ENCODE data around the gene LMO7.
A peak's percentile ranks its signal among the peaks of the same experiment; 100 is the strongest.

The LMO7 gene

DNA sequence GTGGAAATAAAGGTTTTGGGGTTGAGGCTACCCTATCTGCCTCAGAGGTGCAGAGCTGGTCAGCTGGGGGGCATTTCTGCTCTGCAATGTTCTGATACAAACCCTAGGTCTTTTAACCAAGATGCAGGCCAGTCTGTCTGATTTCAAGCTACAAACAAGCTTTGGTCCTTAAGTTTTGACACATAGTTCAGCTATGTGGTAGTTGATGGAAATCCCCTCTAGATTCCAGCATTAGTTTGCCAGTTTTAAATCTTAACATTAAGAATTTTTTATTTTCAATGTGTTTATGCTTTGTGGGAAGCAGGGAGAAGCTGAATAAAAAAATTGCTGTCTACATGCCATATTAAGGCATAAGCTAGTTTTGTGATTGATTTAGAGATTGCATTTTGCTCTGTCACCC is 225.7 kb downstream of the LMO7 start:
- no peak for DNase-seq

DNA sequence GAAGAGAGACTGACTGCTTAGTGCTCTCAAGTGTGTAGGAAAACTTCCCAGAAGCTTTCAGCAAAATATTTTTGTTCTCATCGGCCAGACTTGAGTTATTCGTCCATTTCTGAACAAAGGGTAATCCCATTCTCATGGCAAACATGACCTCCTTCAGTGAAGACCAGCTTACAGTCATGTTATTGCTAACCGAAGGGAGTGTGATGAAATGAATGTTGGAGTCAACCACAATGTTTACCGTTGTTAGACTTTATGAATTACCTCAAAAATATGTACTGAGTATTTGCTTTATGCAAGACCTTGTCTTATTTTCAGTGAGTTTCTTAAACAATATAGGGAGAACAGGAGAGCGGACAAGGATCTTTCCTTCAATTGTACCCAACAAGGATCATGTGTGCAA is 228.6 kb downstream of the LMO7 start:
- DNase-seq: no peak

DNA sequence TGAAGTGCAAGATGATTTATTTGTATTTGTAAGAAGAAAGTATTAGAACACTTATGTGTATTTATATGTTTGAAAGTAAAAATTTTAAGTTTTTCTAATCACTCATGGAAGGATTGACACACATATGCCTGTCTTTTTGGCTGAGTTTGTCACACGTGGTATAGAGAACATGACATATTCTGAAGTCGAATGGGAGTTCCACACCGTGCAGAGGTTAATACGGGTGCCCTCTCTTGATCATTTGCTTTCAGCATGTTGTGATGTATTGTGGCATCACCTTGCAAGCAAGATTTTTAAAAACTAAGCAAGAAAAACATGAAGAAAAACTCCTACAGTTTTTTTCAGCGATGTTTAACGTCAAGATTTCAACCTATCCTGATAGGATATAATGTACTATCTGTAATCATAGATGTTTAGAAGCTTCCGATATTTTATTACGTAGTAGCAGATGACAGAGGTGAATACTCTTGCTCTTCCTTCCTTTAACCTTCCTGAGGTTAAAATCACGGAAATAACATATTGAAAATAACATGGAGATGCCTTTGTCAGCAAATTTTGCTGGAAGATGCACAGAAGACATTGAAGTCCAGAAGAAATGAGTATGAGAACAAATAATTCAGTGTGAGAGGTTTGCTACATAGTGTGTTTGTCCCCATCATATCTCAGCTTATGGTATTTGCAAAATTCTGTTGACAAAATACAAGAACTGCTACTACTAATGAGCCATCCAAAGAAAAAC is 231.4 kb downstream of the LMO7 start:
- DNase-seq: no peak

DNA sequence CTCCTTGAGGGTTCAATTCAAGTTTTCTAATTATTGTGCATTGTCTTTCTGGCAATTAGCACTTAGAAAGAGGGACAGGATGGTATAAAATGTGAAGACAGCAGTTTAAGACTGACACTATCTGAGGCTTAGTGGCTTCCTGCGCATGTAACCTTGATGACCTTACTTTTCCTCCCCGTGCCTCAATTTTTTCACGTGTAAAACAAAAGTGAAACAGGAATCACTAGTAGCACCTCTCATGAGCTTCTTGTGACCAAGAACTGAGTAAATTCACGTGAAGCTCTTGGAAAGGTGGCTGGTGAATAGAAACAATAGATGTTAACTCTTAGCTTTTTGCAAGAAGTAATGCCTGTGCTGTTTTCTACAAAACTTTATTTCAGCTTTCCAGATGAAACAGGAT is 233.9 kb downstream of the LMO7 start:
- no peak for DNase-seq

DNA sequence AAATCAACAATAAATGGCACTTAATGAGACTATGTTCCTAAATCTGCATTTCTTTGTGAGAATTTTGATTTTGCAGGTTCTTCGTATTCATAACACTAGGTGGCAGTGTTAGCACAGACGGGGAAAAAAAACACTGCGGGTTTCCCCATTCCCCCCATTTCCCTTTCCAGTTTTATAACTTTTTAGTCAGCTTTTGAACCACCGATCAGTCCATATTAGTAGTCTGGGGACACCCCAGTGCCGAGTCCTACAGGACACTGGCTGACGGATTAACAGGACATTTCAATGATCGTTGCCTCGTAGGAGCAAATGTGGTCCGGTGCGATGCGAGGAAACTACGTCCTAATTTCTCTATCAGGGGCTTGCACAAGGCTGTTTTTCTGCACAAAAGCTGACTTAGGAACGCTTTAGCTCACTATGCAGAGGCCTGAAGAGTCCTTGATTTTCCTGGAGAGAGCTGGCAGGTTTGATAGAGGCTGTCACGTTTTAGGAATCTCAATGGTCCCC is 234.3 kb downstream of the LMO7 start:
- no peak for DNase-seq

DNA sequence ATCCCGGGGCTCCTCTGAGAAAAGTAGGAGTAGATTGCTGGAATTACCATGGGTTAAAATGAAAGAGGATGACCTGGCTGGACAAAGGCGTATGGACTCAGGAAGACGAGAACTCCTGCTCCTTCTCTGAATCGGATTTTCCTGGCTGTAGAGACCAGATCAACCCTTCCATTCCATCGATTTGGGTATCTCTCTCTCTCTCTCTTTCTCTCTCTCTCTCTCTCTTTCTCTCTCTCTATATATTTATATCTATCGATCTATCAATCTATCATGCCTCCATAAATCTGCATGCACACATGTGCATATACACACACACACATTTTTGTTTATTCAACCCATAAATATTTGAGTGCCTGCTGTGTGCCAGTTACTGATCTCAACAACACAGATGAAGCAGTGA is 234.9 kb downstream of the LMO7 start:
- DNase-seq: no peak

DNA sequence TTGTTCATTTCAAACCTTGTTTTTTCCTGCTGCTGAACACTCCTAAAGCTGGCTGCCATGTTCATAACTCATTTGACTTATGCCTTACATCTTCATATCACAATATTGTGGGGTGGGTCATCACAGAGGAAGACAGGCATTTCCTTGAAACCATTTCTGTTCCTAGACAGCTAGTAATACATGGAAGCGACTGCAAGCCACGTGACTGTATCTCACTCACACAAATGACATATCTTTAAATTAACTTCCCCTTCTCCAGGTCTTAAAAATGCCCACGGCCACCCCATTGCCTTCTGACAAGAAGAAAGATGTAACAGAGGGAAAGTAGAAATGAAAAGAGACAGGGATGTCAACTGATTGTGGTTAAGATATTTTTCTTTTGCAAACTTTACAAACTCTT is 236.8 kb downstream of the LMO7 start:
- DNase-seq: no peak

DNA sequence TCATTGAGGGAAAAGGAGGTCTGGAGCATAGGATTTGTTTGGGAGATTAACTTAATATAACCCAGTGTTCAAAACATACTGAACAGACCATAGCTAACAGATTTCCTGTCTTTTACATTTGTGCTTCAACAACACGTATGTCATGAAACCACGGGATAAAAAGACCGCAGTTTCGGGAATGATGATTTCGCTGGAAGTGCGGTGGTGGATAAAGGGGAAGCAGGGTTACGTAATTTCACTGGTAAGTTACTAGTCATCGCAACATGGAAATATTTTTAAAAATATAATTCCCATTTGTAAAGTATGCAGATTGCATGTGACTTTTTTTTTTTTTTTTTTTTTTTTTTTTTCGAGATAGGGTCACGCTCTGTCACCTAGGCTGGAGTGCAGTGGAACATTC is 237.4 kb downstream of the LMO7 start:
- DNase-seq: no peak

DNA sequence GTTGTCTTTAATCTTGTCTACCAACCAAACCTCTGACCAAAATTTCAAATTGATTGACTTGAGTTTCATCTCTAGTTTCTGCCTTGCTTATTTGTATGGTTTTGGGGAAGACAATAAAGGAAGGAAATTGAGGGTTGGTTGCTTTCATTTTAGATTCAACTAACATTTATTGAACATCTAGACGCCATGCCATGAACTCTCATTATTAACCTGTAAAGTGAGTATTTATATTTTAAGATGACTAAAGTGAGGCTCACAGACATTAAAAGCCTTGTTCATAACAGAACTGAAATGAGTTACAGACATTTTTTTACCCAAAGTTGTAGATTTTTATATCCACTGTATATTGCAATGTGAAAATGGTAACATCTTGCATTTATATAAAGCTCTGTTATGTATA is 239.3 kb downstream of the LMO7 start:
- DNase-seq: no peak

DNA sequence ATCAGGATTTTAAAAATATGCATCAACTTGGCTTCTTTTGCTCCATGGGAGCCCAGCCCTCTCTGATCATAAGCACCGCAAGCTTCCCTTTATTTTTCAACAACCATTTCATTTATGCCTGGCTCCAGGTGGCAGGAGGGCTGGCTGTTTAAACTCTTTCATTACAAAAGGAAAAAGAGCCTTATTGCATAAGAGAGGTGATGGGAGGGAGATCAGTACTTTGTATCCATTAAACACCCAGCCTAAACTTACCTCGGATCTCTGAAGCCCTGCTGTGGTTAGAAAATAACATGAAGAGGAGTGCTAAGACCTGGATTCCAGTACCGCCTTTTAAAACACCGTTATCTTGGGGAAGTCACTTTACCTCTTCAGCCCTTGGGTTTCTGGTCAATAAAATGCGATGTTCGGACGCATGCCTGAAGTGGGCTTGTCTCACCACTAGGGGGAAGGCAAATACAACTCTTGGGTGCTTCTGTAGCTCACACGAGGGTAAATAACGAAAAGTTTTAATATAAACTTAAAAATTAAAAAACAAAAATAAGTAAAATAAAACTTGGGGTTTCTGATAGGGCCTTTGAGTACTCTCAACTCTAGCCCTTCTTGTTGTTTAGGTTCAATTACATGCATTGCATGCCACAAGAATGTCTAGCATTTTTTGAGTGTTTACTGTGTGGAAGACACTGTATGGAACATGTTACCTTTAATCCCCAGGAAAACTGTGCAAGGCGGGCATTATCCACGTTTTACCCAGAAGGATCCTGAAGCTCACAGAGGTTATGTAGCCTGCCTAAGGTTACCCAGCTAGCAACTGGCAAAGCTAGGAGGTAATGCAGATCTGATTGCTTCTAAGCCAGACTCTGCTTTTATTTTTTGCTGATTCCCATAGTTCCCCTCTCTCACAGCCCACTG is 240.3 kb downstream of the LMO7 start:
- DNase-seq: peak; percentile 40

DNA sequence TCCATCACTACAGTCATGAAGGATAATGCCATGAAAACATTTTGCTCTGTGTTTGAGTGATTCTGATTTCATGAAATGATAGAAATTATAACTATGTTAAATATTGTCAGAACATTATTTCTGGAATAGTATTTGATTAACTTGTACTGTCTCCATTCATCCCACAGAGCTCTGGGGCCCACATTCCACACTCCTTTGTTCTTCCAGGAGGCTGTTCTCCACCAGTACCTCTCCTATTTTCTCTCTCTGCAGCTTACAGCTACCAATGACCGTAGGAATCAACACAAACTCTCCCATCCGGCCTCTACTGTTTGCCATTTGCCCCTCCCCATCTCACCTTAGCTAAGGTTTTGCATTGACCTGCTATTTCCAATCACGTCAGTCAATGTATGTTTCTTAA is 240.9 kb downstream of the LMO7 start:
- no peak for DNase-seq

DNA sequence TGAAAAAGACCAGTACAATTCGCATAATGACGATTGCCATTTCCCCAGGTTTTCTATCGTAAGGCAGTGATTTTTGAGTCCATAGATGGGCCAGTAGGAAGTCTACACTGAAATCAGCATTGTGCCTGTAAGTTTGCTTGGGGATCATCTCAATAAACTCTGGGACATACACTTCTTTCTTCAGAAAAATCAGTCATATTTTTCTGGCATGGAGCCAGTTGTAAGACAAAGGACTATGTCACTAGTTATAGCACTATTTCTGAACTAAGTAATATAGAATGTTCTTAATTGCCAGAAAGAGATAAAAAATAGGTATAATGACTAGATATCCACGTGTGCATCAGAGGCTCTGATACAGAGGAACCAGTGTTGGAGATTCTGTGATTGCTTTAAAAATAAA is 243.5 kb downstream of the LMO7 start:
- DNase-seq: no peak

DNA sequence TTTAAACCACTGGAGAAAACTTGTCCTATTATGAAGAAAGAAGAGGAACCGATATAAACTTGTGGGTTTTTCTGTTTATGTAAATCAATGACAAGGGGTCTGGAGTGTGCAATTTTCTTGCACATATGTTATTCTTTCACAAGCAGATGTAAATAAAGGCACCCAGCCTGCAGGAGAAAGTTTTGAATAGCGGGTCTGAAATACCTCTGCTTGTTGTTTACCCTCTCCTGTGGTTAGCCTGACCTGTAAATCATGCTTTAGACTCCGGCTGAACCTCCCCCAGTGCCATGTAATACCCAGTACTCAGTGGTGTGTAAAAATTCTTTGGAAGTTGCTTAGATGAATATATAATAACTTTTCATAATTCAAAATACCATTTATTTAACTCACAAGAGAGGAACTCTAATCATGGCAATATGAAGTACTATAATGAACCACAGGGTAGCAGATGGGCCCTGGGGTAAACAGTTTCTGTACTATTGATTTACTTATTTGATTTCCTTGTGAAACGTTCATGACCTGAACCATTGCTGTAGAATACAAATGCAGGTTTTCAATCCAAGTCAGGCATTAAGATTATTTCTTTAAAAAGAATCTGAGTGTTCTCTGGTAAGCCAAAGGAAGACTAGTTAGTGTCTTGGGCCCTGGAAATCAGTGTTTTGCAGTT is 245.1 kb downstream of the LMO7 start:
- DNase-seq: no peak

DNA sequence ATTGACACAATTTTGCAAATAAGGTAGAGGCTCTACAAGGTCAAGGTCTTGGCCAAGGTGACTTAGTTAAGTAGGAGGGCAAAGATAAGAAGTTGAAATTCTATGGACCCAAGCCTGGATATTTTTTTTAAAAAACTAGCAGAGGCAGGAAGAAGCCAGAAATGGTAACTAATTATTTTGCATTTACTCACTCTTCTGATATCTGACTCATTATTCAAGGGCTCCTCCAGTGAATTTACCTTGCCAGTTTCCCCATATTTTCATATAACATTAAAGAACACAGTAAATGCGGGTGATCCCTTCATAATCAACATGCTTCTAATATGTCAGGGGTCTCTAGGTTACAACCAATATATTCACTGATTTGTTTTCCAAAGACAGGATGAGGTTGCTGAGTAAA is 246.1 kb downstream of the LMO7 start:
- no peak for DNase-seq

DNA sequence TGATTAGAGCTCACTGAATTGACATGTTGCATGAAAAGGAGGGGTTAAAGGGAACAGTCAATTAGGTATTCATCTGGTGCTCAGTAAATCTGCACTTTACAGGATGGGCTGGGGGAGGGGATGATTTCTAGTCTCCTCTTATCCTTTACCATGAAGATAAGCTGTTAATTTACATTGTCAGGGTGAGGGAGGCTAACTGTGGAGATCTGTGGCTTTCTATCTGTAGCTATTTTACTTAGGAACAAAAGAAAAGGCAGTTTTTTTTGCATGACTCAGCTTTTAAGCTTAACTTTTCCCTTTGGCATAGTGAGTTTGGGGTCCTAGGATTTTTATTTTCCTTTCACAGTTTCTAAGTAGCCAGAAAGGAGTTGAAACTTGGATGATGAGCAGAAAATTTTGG is 253.3 kb downstream of the LMO7 start:
- DNase-seq: no peak

DNA sequence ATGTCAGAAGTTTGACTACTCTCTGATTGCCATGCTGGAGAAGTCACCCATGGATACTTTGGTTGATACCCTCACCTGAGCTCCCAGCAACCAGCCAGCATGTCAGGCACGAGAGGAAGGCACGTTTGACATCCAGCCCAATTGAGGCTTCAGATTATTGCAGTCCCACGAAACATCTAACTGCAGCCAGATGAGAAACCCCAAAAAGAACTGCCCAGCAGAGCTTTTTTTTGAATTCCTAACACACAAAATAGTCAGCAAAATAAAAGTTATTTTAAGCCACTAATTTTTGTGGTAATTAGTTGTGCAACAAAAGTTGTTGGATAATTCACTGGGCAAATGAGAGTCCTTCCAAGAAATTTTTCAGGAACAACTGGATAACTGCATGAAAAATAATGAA is 259.0 kb downstream of the LMO7 start:
- DNase-seq: no peak

DNA sequence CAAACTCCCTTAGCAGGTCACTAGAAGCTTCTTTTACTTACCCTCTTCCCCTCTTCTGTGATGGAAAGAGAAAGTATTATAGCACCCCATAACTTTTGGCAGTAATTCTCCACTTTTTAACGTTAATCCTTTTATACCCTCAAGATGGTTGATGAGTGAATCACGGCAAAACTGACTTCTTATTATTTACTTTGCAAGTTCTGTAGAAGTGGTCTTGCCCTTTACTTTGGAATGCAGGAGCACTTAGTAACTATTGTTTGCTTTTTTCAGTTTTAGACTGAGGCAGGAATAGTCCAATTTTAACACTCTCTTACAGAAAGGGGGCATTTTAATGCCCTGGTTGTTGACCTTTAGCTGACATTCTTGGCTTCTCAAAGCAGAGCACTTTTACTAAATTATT is 260.1 kb downstream of the LMO7 start:
- DNase-seq: no peak

DNA sequence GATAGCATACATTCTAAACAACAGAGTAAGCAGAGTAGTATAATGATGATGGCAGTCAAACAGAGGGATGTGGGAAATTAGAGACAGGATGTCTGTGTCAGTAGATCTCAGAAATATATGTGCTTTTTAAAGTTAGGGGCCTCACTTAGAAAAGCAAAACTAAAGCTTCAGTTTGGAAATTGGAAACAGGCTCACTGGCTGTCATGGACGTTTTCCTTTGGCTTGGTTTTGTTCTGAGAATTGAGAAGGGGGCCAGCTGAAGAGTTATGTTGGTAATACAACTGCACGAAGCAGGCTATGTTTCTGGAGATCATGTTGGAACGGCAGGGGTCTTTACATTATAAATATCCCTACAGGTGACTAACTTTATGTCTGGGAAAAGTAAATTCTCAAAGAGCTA is 261.3 kb downstream of the LMO7 start:
- no peak for DNase-seq

DNA sequence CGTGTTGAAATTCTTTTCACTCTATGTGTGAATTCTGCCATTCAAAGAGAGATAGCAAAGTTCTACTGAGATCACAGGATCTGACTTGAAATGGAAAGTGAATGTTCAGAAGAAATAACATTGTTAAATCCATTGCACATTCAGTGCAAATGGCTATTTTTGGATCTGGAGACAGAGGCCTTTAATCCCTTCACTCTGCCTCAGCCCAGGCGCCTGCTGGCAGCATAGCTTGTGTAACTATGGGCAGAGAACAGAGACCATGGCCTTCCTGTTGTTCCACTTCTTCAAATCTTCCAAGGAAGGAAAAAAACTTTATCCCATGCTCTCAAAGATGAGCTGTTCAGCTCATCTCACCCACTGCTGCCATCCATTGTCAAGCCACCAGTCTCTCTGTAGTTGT is 265.4 kb downstream of the LMO7 start:
- DNase-seq: no peak

DNA sequence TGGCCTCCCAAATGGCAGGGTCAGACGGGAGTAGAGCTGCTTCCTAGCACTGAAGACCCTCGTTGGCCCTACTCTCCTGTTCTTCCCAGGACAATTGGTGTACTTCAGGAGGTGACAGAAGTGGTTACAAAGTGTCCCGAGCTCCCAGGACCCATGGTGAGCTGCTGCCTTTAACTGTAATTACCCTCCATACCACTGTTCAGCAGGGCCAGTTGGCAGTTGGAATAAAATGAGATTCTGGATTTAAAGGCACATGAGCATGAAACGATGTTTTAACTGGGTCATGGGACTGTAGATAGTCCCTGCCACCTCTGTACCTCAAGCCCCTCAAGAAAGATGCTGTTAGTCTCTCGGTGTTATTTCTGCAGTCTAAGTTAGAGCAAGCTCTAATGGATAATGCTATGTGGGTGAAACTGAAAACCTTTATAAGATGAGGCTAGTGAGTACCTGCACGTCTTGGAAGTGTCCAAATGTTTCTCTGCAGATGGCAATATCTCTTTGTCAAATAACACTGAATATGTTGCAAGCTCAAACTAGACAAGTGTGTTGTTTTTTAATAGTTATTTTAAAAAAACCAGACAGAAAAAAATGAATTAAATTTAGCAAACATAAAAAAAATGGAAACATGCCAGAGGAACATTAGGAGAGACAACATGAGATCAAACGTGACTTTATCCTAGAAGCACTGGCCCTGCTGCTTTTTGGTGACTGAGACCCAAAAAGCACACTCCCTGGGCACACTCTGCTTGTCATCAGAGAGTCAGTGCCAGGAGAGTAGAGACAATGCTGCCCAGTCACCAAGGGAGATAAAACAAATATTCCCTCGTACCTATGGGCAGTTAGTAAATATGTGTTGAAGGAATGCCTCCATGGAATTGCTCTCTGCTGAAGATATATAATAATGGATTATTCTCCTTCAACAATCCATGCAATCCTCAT is 266.3 kb downstream of the LMO7 start:
- DNase-seq: no peak

DNA sequence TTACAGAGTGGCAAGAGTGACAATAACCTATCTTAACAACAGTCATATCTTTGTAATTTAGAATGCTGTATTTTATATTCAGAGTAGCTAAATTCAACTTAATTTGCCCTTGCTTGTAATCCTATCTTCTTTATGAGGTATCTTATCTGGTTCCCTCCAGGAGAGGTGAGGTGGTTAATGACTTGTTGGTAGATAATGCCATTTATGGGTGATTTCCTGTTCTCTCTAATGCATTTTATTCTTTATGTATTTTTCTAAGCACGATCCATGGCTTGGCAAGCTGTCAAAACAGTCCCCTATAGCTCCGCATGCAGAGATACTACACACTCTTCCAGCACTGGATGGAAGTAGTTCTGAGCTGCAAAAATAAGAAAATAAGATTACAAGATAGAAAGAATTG is 267.9 kb downstream of the LMO7 start:
- DNase-seq: no peak

DNA sequence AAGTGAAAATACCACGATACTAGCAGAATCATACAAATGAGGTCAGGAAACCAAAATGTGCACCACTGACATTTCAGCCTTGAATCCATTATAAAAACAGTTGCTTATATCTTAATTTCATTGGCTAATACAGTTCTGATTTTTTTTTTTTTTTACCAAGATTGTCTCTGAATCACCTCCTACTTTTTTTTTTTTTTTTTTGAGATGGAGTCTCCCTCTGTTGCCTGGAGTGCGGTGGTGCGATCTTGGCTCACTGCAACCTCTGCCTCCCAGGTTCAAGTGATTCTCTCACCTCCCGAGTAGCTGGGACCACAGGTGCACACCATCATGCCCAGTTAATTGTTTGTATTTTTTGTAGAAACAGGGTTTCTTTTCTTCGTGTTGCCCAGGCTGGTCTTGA is 270.2 kb downstream of the LMO7 start:
- no peak for DNase-seq

DNA sequence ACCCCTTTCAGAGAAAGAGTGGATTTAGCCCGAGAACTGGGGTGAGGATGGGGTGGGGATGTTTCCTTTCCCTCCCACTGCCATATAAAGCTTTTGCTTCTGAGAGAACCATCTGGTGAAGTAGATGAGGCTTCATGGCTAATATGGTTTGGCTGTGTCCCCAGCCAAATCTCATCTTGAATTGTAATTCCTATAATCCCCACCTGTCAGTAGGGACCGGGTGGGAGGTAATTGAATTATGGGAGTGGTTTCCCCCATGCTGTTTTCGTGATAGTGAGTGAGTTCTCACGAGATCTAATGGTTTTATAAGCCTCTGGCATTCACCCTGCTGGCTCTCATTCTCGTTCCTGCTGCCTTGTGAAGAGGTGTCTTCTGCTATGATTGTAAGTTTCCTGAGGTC is 270.9 kb downstream of the LMO7 start:
- DNase-seq: no peak
